ENCODE measurements around the gene CHD2. TPM values are rescaled to one million over a fixed set of nuclear protein-coding genes. Genes with fewer than 3 reads are reported as not detected.

The CHD2 gene
- total RNA-seq, 4 donors from 2014 or later: 149 to 299 (median 213) TPM

- TF ChIP-seq, protein P1, sequence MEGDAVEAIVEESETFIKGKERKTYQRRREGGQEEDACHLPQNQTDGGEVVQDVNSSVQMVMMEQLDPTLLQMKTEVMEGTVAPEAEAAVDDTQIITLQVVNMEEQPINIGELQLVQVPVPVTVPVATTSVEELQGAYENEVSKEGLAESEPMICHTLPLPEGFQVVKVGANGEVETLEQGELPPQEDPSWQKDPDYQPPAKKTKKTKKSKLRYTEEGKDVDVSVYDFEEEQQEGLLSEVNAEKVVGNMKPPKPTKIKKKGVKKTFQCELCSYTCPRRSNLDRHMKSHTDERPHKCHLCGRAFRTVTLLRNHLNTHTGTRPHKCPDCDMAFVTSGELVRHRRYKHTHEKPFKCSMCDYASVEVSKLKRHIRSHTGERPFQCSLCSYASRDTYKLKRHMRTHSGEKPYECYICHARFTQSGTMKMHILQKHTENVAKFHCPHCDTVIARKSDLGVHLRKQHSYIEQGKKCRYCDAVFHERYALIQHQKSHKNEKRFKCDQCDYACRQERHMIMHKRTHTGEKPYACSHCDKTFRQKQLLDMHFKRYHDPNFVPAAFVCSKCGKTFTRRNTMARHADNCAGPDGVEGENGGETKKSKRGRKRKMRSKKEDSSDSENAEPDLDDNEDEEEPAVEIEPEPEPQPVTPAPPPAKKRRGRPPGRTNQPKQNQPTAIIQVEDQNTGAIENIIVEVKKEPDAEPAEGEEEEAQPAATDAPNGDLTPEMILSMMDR (IDR thresholded peaks at IDR 0.05): no peak
- no peak for TF ChIP-seq POLR2A (IDR thresholded peaks at IDR 0.05)
- no peak overlapping the region for H3K27ac ChIP-seq
These were observed 174.5 kb downstream of the CHD2 start for GRCh38 chr15:93074599-93074998.

GRCh38 chr15:93076217-93076616, 176.1 kb downstream of the CHD2 start:
- no peak for TF ChIP-seq POLR2A (IDR thresholded peaks at IDR 0.05)
- TF ChIP-seq, protein P1 (IDR thresholded peaks at IDR 0.05): no peak
- Histone ChIP-seq H3K27ac (no peak overlapping the region), H3K36me3 (no peaks in the 10 kb centered on the region), H3K4me1 (peaks cover 9 to 13% of the 10 kb centered on the region in 2 donors), H3K4me3 (replicated peaks in 1 of 3) (no peak overlapping the region), H3K27me3 (no peaks in the 10 kb centered on the region), H3K9me3 (no peaks in the 10 kb centered on the region)
- intact Hi-C loops (cut with DNase I): no loop called here
- WGBS, 2 donors: 92 to 94% methylated on average over 1 of the region's 1 CpG
- DNase-seq: no peak

More at GRCh38 chr15:93074599-93074998, 174.5 kb downstream of the CHD2 start:
- Histone ChIP-seq H3K27me3 (no peaks in the 10 kb centered on the region), H3K4me1 (peaks cover 9 to 13% of the 10 kb centered on the region in 2 donors), H3K36me3 (no peaks in the 10 kb centered on the region), H3K4me3 (replicated peaks in 1 of 3) (no peak overlapping the region), H3K9me3 (no peaks in the 10 kb centered on the region)
- intact Hi-C loops (cut with DNase I): no loop called here
- 79 to 93% methylated on average over 10 to 13 of the region's 13 CpGs for WGBS, 2 donors
- no peak for DNase-seq

GRCh38 chr15:93076875-93077274, 176.8 kb downstream of the CHD2 start:
- TF ChIP-seq, protein P1 (IDR thresholded peaks at IDR 0.05): no peak
- TF ChIP-seq POLR2A (IDR thresholded peaks at IDR 0.05): no peak
- no peaks in the 10 kb centered on the region for H3K9me3 ChIP-seq
- H3K4me1 ChIP-seq: peaks cover 8 to 9% of the 10 kb centered on the region in 2 donors
- H3K4me3 ChIP-seq (replicated peaks in 1 of 3): no peak overlapping the region
- H3K27ac ChIP-seq: no peak overlapping the region
- intact Hi-C loops (cut with DNase I): no loop called here
- no peaks in the 10 kb centered on the region for H3K27me3 ChIP-seq
- H3K36me3 ChIP-seq: no peaks in the 10 kb centered on the region
- WGBS, 2 donors: 93 to 95% methylated on average over 5 of the region's 5 CpGs
- no peak for DNase-seq

MicroRNA genes within 50 kb of the gene (microRNA counts, 767-probe panel; counts per million panel counts)
- 0 counts per million in 2 donors for microRNA hsa-miR-3175

Small RNA genes lying within 50 kb of the gene (microRNA-seq; reads per million reads assigned to microRNA genes)
- gene MIR3175: not detected

Other genes with a start within 250 kb of the CHD2 start
- gene FAM174B, start 244.5 kb upstream of the CHD2 start, total RNA-seq: 10 to 100 TPM; 51.9 to 69.4 (median 61.4) TPM
- gene RGMA, start 188.9 kb downstream of the CHD2 start, total RNA-seq: 10 to 100 TPM in 1 of 4 donors, 1 to 10 TPM in 3; 2.4 to 10.3 (median 6.0) TPM

All from thyroid gland (tissue), 4 donors.